ENCODE data around the gene SPDYE3.
"Not testable (repeated sequence)": the region's sequence is repeated elsewhere in the genome, so short reads cannot be mapped to it uniquely, and the experiment has no call there.

SPDYE3 gene

GRCh38 chr7:100288258-100288657 lies 19.2 kb upstream of the SPDYE3 start:
- DNase-seq (ENCODE audit: low read depth in 2 of 2) = not testable (repeated sequence)

GRCh38 chr7:100292162-100292561 lies 15.3 kb upstream of the SPDYE3 start:
- not testable (repeated sequence) for DNase-seq (ENCODE audit: low read depth in 2 of 2)

GRCh38 chr7:100295269-100295668 lies 12.2 kb upstream of the SPDYE3 start:
- peak in 1 of 2 donors; percentile 8 for DNase-seq (ENCODE audit: low read depth in 2 of 2)

GRCh38 chr7:100297852-100298631 lies 9.5 kb upstream of the SPDYE3 start:
- not testable (repeated sequence) for DNase-seq (ENCODE audit: low read depth in 2 of 2)

GRCh38 chr7:100298632-100298895 lies 8.9 kb upstream of the SPDYE3 start:
- not testable (repeated sequence) for DNase-seq (ENCODE audit: low read depth in 2 of 2)

GRCh38 chr7:100304526-100304925 lies 3.0 kb upstream of the SPDYE3 start:
- DNase-seq (ENCODE audit: low read depth in 2 of 2) = not testable (repeated sequence)

- DNase-seq (ENCODE audit: low read depth in 2 of 2) = not testable (repeated sequence)
These were observed 10.8 kb downstream of the SPDYE3 start for GRCh38 chr7:100318329-100318728.

GRCh38 chr7:100321648-100322047 lies 14.1 kb downstream of the SPDYE3 start:
- not testable (repeated sequence) for DNase-seq (ENCODE audit: low read depth in 2 of 2)

- not testable (repeated sequence) for DNase-seq (ENCODE audit: low read depth in 2 of 2)
These were observed 16.7 kb downstream of the SPDYE3 start for GRCh38 chr7:100324194-100324593.

GRCh38 chr7:100325671-100326070 lies 18.2 kb downstream of the SPDYE3 start:
- not testable (repeated sequence) for DNase-seq (ENCODE audit: low read depth in 2 of 2)

GRCh38 chr7:100326914-100327313 lies 19.4 kb downstream of the SPDYE3 start:
- not testable (repeated sequence) for DNase-seq (ENCODE audit: low read depth in 2 of 2)

GRCh38 chr7:100335566-100336466 lies 28.3 kb downstream of the SPDYE3 start:
- peak; percentile 75 to 83 for DNase-seq (ENCODE audit: low read depth in 2 of 2)

- not testable (repeated sequence) for DNase-seq (ENCODE audit: low read depth in 2 of 2)
These were observed 30.7 kb downstream of the SPDYE3 start for GRCh38 chr7:100338083-100338696.

GRCh38 chr7:100341286-100341685 lies 33.8 kb downstream of the SPDYE3 start:
- not testable (repeated sequence) for DNase-seq (ENCODE audit: low read depth in 2 of 2)

GRCh38 chr7:100342765-100343164 lies 35.3 kb downstream of the SPDYE3 start:
- no peak for DNase-seq (ENCODE audit: low read depth in 2 of 2)

- DNase-seq (ENCODE audit: low read depth in 2 of 2) = not testable (repeated sequence)
These were observed 36.6 kb downstream of the SPDYE3 start for GRCh38 chr7:100344124-100344559.

- DNase-seq (ENCODE audit: low read depth in 2 of 2) = peak; percentile 45 to 55
These were observed 37.2 kb downstream of the SPDYE3 start for GRCh38 chr7:100344560-100345287.

- DNase-seq (ENCODE audit: low read depth in 2 of 2) = peak; percentile 40 to 60
These were observed 37.8 kb downstream of the SPDYE3 start for GRCh38 chr7:100345288-100345672.

GRCh38 chr7:100346921-100347320 lies 39.4 kb downstream of the SPDYE3 start:
- no peak for DNase-seq (ENCODE audit: low read depth in 2 of 2)

- DNase-seq (ENCODE audit: low read depth in 2 of 2) = no peak
These were observed 41.3 kb downstream of the SPDYE3 start for GRCh38 chr7:100348805-100349204.

GRCh38 chr7:100349757-100350156 lies 42.3 kb downstream of the SPDYE3 start:
- DNase-seq (ENCODE audit: low read depth in 2 of 2) = no peak

GRCh38 chr7:100351657-100352058 lies 44.2 kb downstream of the SPDYE3 start:
- DNase-seq (ENCODE audit: low read depth in 2 of 2) = no peak

Measured in stimulated activated CD8-positive, alpha-beta memory T cell treated with anti-CD3 and anti-CD28 coated beads, Interleukin-2, amount 100 ng/mL, for 48 hours (primary cell).